MG63 (cell line): ENCODE data around the gene NUP93. TPM values are rescaled to one million over a fixed set of nuclear protein-coding genes. Genes with fewer than 3 reads are reported as not detected.
"Not testable (repeated sequence)": the region's sequence is repeated elsewhere in the genome, so short reads cannot be mapped to it uniquely, and the experiment has no call there.

Source experiments
- DNase-seq: peaks from one replicate; pipeline ENCODE4 v3.0.0-alpha.2; 2020
- H3K27me3 ChIP-seq: fragments of 250-450 bp; sonication (Bioruptor Pico); 2 replicates; pipeline ENCODE4 v1.5.1; 2020; ENCODE audit warnings: mild to moderate bottlenecking, moderate library complexity
- H3K36me3 ChIP-seq: fragments of 250-450 bp; sonication (Bioruptor Pico); 2 replicates; pipeline ENCODE4 v1.5.1; 2020; ENCODE audit warnings: mild to moderate bottlenecking, moderate library complexity
- H3K4me3 ChIP-seq: fragments of 250-450 bp; sonication (Bioruptor Pico); 2 replicates; pipeline ENCODE4 v1.5.1; 2020; ENCODE audit warnings: mild to moderate bottlenecking, moderate library complexity
- H3K9me3 ChIP-seq: fragments of 250-450 bp; sonication (Bioruptor Pico); 2 replicates; pipeline ENCODE4 v1.5.1; 2020; ENCODE audit warnings: mild to moderate bottlenecking, moderate library complexity
- total RNA-seq: library from RNA; depleted of rRNA; stranded (reverse); fragments of >200 nt; shearing (Covaris generic); gene quantifications from 2 replicates; pipeline ENCODE4 v1.2.3, GENCODE V29; 2014; ENCODE audit warnings: low replicate concordance

NUP93 gene
- total RNA-seq, 1 experiment from 2014 or later = 160 TPM

DNA sequence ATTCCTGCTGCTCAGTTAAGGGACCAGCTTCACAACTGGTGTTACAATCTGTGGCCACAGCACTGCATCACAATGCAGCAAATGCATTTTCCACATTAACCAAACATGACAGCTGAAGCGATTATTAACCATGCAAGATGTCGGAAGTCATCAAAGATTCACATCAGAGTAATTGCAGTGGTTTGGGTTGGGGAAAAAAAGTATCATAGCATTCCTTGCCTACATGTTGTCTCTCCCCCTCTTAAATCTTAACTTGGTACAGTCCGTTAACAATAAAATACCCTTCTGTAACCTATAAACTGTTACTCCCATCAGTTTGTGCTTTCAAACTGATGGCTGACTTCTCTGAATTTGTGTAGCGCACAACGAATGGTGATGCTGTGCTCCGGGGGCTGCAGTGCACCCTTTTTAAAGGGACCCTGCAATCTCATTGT lies 51.6 kb downstream of the NUP93 start:
- no peaks in the 10 kb centered on the region for H3K9me3 ChIP-seq
- no peaks in the 10 kb centered on the region for H3K27me3 ChIP-seq
- no peak overlapping the region for H3K4me3 ChIP-seq
- no peak for DNase-seq
- no peaks in the 10 kb centered on the region for H3K36me3 ChIP-seq

DNA sequence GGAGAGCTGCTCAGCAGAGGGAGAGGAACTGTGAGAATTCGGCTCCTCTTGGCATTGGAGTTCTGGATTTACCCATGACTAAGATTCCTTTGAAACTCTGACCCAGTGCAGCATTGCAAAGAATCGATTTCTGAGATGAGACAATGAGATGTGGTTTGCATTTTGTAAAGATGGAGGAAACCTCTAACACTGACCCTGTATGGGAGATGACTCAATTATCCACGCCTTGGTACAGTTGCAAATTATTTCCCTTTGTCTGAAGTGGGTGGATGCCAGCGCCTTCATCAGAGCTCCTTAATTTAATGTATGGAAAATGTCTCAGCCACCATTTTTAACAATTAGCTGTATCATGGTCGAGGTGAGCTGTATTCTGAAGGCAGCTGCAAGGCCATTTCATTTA lies 53.4 kb downstream of the NUP93 start:
- H3K9me3 ChIP-seq = no peaks in the 10 kb centered on the region
- H3K4me3 ChIP-seq = no peak overlapping the region
- no peak for DNase-seq
- H3K27me3 ChIP-seq = no peaks in the 10 kb centered on the region
- H3K36me3 ChIP-seq = no peaks in the 10 kb centered on the region

DNA sequence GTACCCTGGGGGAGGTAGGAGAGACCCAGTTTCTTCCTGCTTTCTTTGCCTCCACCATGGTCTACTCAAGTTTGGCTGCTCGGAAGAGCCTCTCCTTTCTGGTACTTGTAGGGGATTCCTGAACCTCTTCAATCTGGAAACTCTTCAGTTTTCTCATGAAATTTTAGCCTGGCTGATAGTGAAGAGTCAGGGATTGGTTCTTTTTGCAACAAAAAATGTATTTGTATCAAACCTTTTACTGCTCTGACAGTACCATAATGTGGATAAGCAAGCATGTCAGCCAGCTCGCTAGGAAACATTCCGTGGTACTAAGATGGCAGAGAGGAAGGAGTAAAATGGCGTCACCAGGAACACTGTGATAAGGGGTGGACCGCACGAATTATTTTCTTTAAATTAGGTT lies 55.4 kb downstream of the NUP93 start:
- Histone ChIP-seq H3K4me3 (no peak overlapping the region), H3K36me3 (0 out of 2 replicates have a peak, but pooled peaks cover 2% of the 10 kb centered on the region), H3K9me3 (no peaks in the 10 kb centered on the region)

DNA sequence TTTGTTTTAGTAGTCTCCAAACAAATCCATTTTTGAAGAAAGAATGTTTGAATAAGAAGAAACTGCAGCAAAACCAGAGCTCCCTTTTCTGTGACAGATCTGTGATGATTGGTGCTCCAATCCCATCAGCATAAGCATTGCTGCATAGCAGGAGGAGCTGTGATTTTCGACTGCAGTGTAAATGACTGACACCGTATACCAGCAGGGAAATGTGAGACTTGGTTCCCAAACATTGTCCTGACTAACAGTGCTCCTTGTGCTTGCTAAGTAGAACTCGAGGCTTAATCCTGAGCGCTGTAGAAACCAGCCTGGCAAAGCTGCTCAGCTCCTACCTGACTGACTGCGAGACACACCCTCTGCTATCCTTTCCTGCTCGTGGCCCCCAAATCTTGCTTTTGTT lies 57.2 kb downstream of the NUP93 start:
- no peak for DNase-seq
- Histone ChIP-seq H3K36me3 (0 out of 2 replicates have a peak, but pooled peaks cover 2% of the 10 kb centered on the region), H3K27me3 (no peaks in the 10 kb centered on the region), H3K4me3 (no peak overlapping the region), H3K9me3 (no peaks in the 10 kb centered on the region)

More for the DNA sequence above, 55.4 kb downstream of the NUP93 start:
- no peak for DNase-seq
- no peaks in the 10 kb centered on the region for H3K27me3 ChIP-seq

DNA sequence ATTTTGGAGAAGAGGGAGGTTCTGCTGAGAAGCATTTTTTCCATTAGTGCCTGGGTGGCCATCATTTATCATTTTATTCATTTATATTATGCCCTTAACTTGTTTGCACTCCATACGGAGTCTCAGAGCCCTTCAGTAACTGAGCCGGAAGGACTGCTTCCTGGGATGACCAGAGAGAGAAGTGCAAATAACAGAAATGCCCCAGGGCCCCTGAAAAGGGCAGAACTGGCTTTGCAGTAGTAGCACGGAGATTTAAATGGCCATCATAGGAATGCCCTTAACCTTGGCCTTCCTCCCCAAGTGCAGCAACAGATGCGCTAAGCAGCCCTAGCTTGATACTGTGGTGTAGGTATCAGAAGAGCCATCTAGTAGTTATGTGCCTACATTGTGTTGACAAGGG lies 58.5 kb downstream of the NUP93 start:
- no peaks in the 10 kb centered on the region for H3K9me3 ChIP-seq
- H3K36me3 ChIP-seq = 0 out of 2 replicates have a peak, but pooled peaks cover 2% of the 10 kb centered on the region
- H3K27me3 ChIP-seq = no peaks in the 10 kb centered on the region
- H3K4me3 ChIP-seq = no peak overlapping the region
- no peak for DNase-seq

DNA sequence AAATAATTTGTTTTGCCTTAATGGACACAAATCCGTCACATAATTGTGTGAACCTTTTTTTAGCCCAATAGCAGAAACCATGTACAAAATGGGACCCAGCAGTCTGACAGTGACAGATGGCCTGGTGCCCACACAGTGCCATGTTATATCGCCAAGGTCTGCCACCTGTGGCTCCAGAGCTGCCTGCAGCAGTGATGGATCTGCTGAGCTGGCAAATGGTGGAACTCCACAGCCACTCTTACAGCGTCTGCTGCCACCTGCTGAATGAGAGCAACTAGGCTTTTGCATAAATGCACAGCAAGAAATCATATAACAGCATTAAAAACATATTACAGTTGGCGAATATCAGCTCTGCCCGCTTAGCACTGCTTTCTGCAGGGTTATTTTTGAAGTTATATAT lies 59.4 kb downstream of the NUP93 start:
- no peaks in the 10 kb centered on the region for H3K9me3 ChIP-seq
- no peaks in the 10 kb centered on the region for H3K27me3 ChIP-seq
- DNase-seq = peak; percentile 58
- no peak overlapping the region for H3K4me3 ChIP-seq
- H3K36me3 ChIP-seq = 0 out of 2 replicates have a peak, but pooled peaks cover 2% of the 10 kb centered on the region

DNA sequence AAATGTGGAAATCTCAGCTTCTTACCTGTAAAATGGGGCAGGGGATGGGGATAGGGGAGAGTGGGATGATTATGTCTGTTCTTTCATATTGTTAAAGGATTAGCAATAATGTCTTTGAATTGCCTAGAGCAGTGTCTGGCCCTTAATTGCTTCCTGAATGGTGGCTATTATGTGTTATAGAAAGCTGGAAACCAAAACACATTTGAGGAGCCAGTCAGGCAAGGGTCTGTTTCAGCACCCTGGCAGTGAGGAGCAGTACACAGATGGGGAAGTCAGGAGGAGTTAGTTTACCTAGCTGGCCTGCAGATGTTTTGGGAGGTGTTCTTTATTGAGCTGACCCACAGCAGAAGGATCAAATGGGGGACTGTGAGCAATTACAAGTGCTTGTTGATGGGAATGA lies 63.0 kb downstream of the NUP93 start:
- H3K4me3 ChIP-seq = no peak overlapping the region
- no peak for DNase-seq
- no peaks in the 10 kb centered on the region for H3K27me3 ChIP-seq
- no peaks in the 10 kb centered on the region for H3K9me3 ChIP-seq
- peaks cover 7% of the 10 kb centered on the region; the same call in 1 of the 2 replicates for H3K36me3 ChIP-seq

DNA sequence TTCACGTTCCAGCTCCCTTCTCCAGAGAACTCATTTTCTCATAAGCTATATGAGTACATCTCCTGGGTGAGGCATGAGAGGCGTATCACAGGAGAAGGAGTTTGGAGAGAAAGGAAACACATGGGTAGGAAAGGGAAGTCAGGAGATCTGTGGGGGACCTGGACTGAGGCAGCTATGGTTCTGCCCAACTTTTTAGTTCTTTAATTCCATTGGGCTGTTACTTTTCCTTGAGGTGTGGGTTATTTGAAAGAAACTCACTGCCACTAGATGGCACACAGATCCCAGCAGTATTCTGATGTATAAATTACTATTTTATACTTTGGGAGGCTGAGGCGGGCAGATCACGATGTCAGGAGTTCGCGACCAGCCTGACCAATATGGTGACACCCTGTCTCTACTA lies 63.6 kb downstream of the NUP93 start:
- Histone ChIP-seq H3K4me3 (no peak overlapping the region), H3K27me3 (no peaks in the 10 kb centered on the region), H3K36me3 (peaks cover 11% of the 10 kb centered on the region; the same call in 1 of the 2 replicates), H3K9me3 (no peaks in the 10 kb centered on the region)
- no peak for DNase-seq

DNA sequence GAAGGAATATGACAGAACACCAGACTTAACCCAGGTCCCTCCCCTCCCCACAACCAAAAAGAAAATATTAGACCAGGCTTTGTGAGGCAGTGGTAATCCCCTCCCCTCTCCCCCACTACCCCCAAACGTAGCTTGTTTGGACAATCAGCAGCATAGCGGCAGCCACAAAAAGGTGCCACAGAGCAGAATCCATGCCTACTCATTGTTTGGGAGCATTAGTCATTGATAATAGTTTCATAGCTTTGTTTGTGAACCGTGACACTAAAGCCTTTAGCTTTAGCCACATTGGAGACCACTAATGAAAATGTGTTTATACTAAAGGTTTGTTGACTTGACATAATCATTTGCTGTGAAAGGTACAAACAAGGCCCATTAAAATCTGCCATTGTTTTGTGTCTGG lies 65.1 kb downstream of the NUP93 start:
- Histone ChIP-seq H3K9me3 (no peaks in the 10 kb centered on the region), H3K36me3 (peaks cover 9% of the 10 kb centered on the region; the same call in 1 of the 2 replicates), H3K4me3 (no peak overlapping the region), H3K27me3 (no peaks in the 10 kb centered on the region)
- DNase-seq = no peak

DNA sequence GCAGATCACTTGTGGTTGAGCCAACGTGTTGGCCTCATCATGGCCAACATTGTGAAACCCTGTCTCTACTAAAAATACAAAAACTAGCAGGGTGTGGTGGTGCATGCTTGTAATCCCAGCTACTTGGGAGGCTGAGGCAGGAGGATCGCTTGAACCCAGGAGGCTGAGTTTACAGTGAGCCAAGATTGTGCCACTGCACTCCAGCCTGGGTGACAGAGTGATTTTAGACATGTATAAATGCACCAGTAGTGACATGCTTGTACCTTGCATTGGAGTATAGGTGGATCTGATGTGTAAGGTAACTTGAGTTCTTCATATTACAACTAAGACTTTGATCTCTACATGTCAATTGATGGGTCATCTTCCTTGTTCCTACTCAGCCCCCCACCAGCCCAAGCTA lies 67.1 kb downstream of the NUP93 start:
- peaks cover 17% of the 10 kb centered on the region for H3K36me3 ChIP-seq
- not testable (repeated sequence) for H3K27me3 ChIP-seq, H3K9me3 ChIP-seq, H3K4me3 ChIP-seq, DNase-seq

DNA sequence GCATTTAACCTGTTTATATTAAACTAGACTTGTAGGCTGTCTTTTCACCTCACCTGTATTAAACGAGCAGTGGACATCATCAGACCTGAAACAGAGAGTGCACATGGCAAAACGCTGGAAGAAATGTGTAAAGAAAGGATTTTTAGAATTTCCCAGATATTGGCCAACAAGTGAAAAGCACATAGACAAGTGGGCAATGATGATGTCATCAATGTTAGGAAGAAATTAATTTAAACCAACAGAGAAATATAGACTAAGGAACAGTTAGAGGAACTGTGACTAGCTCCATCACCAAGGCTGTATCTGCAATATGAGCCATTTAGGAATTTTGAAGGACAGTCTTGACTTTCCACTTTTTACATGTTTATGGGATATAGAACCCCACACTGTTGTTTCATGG lies 67.9 kb downstream of the NUP93 start:
- Histone ChIP-seq H3K9me3 (no peaks in the 10 kb centered on the region), H3K4me3 (no peak overlapping the region), H3K27me3 (no peaks in the 10 kb centered on the region), H3K36me3 (peaks cover 17% of the 10 kb centered on the region)
- no peak for DNase-seq

DNA sequence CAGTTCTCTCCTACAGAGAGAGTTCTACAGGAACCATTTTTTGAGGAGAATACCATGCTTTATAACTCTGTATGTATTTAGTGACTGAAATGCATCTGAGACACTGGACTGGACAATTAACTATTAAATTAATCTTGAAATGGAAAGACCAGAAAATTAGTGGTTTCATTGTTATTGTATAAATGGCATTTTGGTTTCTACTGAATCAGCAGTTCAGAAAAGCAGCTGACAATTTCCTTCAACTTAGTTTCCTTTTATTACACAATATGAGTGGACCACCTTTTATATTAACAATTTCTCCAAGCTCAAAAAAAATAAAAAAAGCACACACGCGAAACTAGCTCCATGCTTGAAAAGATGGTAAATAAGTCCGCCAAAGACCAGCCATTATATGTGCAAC lies 69.0 kb downstream of the NUP93 start:
- H3K27me3 ChIP-seq = no peaks in the 10 kb centered on the region
- no peak overlapping the region for H3K4me3 ChIP-seq
- no peak for DNase-seq
- peaks cover 24% of the 10 kb centered on the region for H3K36me3 ChIP-seq
- H3K9me3 ChIP-seq = peaks cover 5% of the 10 kb centered on the region; the same call in 1 of the 2 replicates

DNA sequence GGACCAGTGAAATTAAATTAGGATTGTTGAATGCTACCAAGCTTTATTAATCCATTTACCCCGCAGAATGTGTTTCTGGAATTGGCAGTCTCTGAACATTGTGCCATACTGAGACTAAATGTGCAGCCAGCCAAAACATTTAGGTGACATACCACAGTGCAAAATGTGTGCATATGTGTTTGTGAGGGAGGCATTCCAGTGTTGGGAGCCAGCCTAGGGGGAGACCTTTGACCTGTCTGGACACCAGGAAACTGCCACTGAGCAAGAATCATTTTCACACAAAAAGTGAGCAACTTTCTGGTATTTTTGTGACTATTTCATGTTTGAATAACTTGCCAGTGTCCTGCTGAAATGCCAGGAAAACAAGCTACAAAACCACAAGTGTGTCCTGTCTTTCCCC lies 70.4 kb downstream of the NUP93 start:
- Histone ChIP-seq H3K4me3 (no peak overlapping the region), H3K27me3 (no peaks in the 10 kb centered on the region), H3K36me3 (peaks cover 35% of the 10 kb centered on the region), H3K9me3 (peaks cover 10% of the 10 kb centered on the region)
- DNase-seq = peak; percentile 77

DNA sequence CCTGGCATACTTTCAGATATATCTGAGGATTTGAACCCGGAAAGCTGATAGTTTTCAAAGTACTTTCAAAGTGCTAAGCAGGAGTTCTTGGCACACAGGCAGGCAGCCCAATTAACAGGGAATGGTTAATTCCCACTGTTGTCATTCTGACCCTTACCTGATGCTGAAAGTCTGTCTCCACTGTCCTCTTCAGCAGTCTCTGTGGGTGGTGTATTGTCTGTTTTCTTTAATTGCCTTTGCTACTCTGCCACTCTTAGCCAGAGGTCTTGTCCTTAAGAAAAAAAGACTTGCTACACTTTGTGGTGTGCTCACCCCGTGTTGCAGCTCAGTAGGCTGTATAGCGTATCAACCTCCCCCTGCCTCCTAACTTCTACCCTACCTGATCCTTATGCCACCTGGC lies 71.8 kb downstream of the NUP93 start:
- Histone ChIP-seq H3K4me3 (no peak overlapping the region), H3K36me3 (peaks cover 50% of the 10 kb centered on the region), H3K9me3 (peaks cover 10% of the 10 kb centered on the region), H3K27me3 (no peaks in the 10 kb centered on the region)
- DNase-seq = no peak

DNA sequence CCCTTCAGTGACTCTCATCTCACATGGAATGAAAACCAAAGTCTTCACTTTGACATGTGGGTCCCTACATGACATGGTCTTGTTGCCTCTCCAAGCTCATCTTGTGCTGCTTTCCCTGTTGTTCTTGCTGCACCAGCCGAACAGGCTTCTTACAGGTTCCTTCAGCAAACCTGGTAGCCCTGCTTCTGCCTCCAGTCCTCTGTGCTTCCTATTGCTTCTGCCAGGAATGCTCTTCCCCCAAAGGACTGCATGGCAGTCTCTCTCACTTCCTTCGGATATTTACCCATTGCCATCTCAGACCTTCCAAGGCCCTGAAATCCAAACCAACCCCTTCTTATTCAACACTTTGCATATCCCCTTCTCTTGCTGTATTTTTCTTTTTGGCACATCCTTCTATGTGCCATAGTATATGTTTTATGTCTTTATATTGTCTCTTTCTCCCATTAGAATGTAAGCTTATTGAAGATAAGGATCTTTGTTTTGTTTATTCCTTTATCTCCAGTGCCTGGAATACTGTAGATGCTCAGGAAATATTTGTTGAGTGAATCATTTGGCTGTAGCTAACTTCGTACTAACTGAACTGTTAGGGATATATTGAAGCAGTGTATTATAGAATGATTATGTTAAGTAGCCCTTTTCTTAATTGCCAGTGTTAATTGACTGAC lies 77.2 kb downstream of the NUP93 start:
- Histone ChIP-seq H3K4me3 (no peak overlapping the region), H3K27me3 (no peaks in the 10 kb centered on the region), H3K36me3 (peaks cover 56% of the 10 kb centered on the region), H3K9me3 (peaks cover 10% of the 10 kb centered on the region)
- peak; percentile 50 for DNase-seq

DNA sequence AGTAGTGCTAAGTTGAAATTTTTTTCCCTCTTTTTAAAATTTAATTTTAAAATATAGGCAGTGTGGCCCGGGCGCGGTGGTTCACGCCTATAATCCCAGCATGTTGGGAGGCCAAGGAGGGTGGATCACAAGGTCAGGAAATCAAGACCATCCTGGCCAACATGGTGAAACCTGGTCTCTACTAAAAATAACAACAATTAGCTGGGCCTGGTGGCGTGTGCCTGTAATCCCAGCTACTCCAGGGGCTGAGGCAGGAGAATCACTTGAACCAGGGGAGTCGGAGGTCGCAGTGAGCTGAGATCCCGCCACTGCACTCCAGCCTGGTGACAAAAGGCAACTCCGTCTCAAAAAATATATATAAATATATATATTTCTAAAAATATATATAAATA lies 77.7 kb downstream of the NUP93 start:
- H3K4me3 ChIP-seq, H3K27me3 ChIP-seq: not testable (repeated sequence)
- peaks cover 56% of the 10 kb centered on the region for H3K36me3 ChIP-seq
- DNase-seq = peak; percentile 16
- peaks cover 10% of the 10 kb centered on the region for H3K9me3 ChIP-seq

DNA sequence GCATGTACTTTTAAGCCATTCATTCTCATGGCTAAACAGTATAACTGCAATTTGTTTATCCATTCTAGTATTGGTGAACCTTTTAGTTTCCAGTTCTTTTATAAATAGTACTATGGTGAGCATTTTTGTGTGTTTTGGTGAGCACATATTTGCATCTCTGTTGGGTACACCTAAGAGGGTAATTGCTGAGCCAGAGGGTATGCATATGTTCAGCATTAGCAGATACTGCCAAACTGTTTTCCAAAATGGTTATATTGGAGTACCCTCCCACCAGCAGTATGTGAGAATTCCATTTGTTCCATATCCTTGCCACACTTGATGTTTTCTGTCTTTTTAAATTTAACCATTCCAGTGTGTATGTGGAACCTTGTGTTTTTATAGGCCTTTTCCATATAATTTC lies 81.0 kb downstream of the NUP93 start:
- Histone ChIP-seq H3K4me3 (no peak overlapping the region), H3K27me3 (no peaks in the 10 kb centered on the region), H3K9me3 (no peaks in the 10 kb centered on the region), H3K36me3 (peaks cover 31% of the 10 kb centered on the region)
- no peak for DNase-seq

DNA sequence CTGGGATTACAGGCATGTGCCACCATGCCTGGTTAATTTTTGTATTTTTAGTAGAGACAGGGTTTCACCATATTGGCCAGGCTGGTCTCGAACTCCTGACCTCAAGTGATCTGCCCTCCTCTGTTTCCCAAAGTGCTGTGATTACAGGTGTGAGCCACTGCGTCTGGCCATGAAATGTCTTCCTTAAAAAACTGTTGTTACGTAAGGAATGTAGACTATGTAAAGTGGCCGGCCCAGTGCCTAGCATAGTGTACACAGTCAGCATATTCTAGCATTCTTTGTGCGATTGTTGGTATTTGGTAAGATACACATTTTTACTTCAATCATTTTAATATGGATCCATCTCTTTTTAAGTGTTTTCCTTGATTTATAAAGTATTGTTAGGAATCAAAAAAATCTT lies 81.7 kb downstream of the NUP93 start:
- H3K27me3 ChIP-seq, H3K4me3 ChIP-seq, DNase-seq, H3K9me3 ChIP-seq: not testable (repeated sequence)
- peaks cover 28% of the 10 kb centered on the region for H3K36me3 ChIP-seq
